ENCODE measurements around the gene TSPAN18.

GRCh38 chr11:44931466-44931865, 204.7 kb downstream of the TSPAN18 start:
- TF ChIP-seq, protein P1, sequence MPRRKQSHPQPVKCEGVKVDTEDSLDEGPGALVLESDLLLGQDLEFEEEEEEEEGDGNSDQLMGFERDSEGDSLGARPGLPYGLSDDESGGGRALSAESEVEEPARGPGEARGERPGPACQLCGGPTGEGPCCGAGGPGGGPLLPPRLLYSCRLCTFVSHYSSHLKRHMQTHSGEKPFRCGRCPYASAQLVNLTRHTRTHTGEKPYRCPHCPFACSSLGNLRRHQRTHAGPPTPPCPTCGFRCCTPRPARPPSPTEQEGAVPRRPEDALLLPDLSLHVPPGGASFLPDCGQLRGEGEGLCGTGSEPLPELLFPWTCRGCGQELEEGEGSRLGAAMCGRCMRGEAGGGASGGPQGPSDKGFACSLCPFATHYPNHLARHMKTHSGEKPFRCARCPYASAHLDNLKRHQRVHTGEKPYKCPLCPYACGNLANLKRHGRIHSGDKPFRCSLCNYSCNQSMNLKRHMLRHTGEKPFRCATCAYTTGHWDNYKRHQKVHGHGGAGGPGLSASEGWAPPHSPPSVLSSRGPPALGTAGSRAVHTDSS (tag by site-specific recombination; IDR thresholded peaks at IDR 0.05), result no peak
- TF ChIP-seq TRIM28 (IDR thresholded peaks at IDR 0.05; ENCODE audit: borderline replicate concordance, low read length), result no peak
- no peak for TF ChIP-seq ZNF133 (tag by site-specific recombination; IDR thresholded peaks at IDR 0.05)
- TF ChIP-seq ZNF121 (tag by site-specific recombination; IDR thresholded peaks at IDR 0.05), result no peak
- no peak for TF ChIP-seq PBX3 (CRISPR knock-in tag; IDR thresholded peaks at IDR 0.05)
- no peak for TF ChIP-seq CTCF (tag by site-specific recombination; IDR thresholded peaks at IDR 0.05)
